Breast epithelium (tissue), 3 donors: ENCODE data around the gene DERL3.

Source experiments
- CTCF ChIP-seq, 3 donors: fragments of 450-650 bp; IDR thresholded peaks; one replicate each; pipeline ENCODE4 v1.5.1; 2016 to 2017; ENCODE audit warnings: antibody characterized with exemption in 3 of 3, mild to moderate bottlenecking in 3 of 3, moderate library complexity in 3 of 3
- POLR2A ChIP-seq: fragments of 450-650 bp; IDR thresholded peaks from one replicate; pipeline ENCODE4 v1.6.1; 2016; ENCODE audit warnings: antibody characterized with exemption, mild to moderate bottlenecking, moderate library complexity
- POLR2AphosphoS5 ChIP-seq, 3 donors: sonication (generic); formaldehyde crosslinking; IDR thresholded peaks; one replicate each; pipeline ENCODE4 v1.6.1; 2017; ENCODE audit warnings: antibody characterized with exemption in 3 of 3

- TF ChIP-seq CTCF (IDR thresholded peaks at IDR 0.05) = no peak
- TF ChIP-seq POLR2AphosphoS5 (IDR thresholded peaks at IDR 0.05) = no peak
- TF ChIP-seq POLR2A = no peak
These were observed 45.3 kb upstream of the DERL3 start for GRCh38 chr22:23884140-23884539.
